Subcutaneous adipose tissue (tissue), 4 donors: ENCODE results near the gene EVL. TPM values are rescaled to one million over a fixed set of nuclear protein-coding genes. Genes with fewer than 3 reads are reported as not detected.

Source experiments
- total RNA-seq, 4 donors: library from RNA; depleted of rRNA; stranded (reverse); fragments of >200 nt; gene quantifications; one replicate each; pipeline ENCODE4 v1.1.0, GENCODE V29; 2016
- TF ChIP-seq, protein P1 (sequence below): fragments of 450-650 bp; IDR thresholded peaks from one replicate; pipeline ENCODE4 v1.5.1; 2016; ENCODE audit warnings: low read depth, mild to moderate bottlenecking, control low read depth, antibody characterized with exemption, moderate library complexity

EVL gene
- total RNA-seq, 4 donors from 2014 or later: 36.7 to 108 (median 46.5) TPM

DNA sequence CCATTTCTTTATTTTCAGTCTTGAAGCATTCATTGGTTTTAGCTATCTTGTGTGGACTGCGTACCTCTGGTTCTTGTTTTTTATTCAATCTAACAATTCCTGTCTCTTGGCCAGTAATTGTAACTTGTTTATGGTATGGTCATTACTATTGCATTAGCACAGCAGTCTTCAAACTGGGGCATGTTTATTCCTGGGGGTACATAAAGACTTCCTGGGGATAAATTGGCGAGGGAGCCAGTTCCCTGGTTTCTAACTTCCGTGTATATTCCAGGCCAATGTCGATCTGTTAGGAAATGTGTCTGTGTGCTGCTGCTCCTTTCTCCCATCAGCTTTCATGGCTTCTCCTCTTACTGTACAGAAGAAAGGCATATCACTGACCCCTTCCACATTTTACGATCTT is 13.7 kb upstream of the EVL start:
- TF ChIP-seq, protein P1, sequence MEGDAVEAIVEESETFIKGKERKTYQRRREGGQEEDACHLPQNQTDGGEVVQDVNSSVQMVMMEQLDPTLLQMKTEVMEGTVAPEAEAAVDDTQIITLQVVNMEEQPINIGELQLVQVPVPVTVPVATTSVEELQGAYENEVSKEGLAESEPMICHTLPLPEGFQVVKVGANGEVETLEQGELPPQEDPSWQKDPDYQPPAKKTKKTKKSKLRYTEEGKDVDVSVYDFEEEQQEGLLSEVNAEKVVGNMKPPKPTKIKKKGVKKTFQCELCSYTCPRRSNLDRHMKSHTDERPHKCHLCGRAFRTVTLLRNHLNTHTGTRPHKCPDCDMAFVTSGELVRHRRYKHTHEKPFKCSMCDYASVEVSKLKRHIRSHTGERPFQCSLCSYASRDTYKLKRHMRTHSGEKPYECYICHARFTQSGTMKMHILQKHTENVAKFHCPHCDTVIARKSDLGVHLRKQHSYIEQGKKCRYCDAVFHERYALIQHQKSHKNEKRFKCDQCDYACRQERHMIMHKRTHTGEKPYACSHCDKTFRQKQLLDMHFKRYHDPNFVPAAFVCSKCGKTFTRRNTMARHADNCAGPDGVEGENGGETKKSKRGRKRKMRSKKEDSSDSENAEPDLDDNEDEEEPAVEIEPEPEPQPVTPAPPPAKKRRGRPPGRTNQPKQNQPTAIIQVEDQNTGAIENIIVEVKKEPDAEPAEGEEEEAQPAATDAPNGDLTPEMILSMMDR: no peak

DNA sequence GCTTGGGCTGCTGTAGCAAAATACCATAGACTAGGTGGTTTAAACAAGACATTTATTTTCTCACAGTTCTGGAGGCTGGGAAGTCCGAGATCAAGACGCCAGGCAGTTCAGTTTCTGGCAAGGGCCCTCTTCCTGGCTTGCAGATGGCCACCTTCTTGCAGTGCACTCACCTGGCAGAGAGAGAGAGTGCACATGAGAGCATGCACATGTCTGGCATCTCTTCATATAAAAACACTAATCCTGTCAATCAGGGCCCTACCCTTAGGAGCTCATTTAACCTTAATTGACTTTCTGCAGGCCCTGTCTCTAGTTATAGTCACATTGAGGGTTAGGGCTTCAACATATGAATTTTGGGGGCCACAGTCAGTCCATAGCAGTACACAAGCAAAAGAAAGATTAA is 12.4 kb upstream of the EVL start:
- TF ChIP-seq, protein P1: no peak

GRCh38 chr14:100054316-100055075 is 10.7 kb upstream of the EVL start:
- TF ChIP-seq, protein P1: no peak

DNA sequence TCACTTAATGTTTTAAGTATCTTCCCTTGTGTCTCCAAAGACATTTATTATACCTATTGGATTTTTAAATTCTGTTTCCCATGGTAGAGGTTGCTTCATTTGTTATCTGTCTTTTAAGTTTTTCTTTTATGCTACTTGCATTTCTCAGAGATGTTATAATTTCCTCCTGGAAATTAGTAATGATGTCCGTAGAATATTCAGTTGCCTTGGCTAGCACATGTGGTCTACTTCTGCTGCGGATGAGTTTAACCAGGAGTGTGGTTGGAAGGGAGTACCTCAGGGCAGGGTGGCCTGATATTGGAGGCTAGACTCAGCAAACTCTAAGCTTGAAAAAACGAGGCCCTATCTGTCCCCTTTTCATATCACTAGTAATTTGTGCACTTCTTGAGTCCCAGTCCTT is 8.8 kb upstream of the EVL start:
- TF ChIP-seq, protein P1: no peak

DNA sequence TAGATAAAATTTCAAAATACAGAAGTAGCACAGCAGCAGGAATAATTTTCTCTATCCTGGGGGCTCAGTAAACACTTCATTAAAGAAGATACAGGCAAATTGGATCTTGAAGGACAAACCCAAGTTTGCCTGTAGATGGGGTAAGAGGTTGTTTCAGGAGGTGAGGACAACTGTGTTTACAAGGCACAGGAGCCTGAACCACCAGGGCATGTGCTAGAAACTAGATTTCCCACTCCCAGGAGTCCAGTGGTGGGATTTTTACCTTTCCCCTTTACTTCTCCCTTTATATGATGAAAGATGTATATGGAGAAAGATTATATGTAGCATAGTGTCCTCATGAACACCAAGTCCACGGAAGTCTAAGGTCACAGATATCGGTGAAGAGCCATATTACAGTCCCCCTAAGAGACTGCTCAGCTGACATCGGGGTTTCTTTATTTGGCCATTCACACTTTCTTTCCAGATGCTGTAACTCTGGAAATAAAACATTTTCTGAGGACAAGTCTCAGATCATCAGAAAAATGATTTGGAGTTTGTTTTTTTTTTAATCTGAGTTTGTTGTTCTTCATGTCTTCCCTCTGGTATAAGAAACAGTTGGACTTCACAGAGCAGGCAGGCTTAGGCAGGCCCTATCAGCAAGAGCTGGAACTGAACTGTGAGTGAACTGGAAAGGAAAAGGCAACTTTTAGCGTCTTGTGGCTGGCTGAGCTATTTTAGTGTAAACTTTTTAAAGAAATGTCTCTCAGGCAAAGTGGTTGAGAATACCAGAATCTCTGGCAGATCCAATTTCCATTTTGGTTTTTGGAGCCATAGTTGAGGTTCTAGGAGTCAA is 8.0 kb upstream of the EVL start:
- TF ChIP-seq, protein P1: no peak

- TF ChIP-seq, protein P1: no peak
Measured at GRCh38 chr14:100058777-100059437, 6.3 kb upstream of the EVL start.

DNA sequence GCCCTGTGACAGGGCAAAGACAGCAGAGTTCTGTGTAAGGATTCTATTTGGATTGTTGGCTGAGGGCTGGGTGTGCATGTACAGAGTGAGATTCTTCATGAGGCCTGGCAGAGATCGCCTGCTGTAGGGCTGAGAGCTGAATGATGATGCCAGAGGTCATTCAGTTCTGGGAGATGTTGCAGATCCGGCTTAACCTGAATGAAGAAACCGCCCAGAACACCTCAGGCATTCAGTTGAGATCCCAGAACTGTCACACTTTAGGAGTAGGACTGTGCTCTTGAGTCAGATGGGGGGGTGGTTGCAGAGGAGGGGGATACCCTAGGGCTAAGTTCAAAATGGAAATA is 5.8 kb upstream of the EVL start:
- TF ChIP-seq, protein P1: no peak
